HEK293 (cell line): Measurements from ENCODE around the gene BCAN.
A peak's percentile ranks its signal among the peaks of the same experiment; 100 is the strongest.

Source experiments
- CTCF ChIA-PET: fragments of 350-600 bp; formaldehyde crosslinking; extraction: SDS; loops from one replicate; lab custom pipeline; 2021; ENCODE audit warnings: antibody characterized with exemption; lab: Yijun Ruan, JAX
- POLR2A ChIA-PET: fragments of 300-600 bp; formaldehyde crosslinking; extraction: SDS; loops from one replicate; lab custom pipeline; 2020; ENCODE audit warnings: antibody characterized with exemption, inconsistent platforms; lab: Yijun Ruan, JAX
- H3K27ac ChIP-seq: fragments of 200-500 bp; sonication (Bioruptor generic); 2 replicates; pipeline ENCODE4 v1.5.1; 2014; ENCODE audit warnings: low read depth, low read length, control low read depth, inconsistent platforms; ENCODE audit errors: extremely low read depth
- H3K36me3 ChIP-seq, 2 experiments: fragments of 200-500 bp in 1 of 2; sonication (Bioruptor generic) in 1 of 2; 1 replicate in 1 of 2; 2 replicates in 1 of 2; pipeline ENCODE4 v1.5.1; 2014 to 2017; ENCODE audit warnings: inconsistent platforms in 2 of 2, low read length in 2 of 2; ENCODE audit not compliant: control insufficient read depth in 2 of 2, insufficient read depth in 1 of 2
- H3K4me1 ChIP-seq: fragments of 200-500 bp; sonication (Bioruptor generic); 2 replicates; pipeline ENCODE4 v1.5.1; 2014; ENCODE audit warnings: mild to moderate bottlenecking, low read length, inconsistent platforms; ENCODE audit not compliant: control insufficient read depth, insufficient read depth
- H3K4me3 ChIP-seq: 2 replicates; pipeline ENCODE4 v1.5.1; 2011; ENCODE audit warnings: low read depth, mild to moderate bottlenecking, control low read depth, low read length, moderate library complexity
- H3K9me3 ChIP-seq: fragments of 200-500 bp; sonication (Bioruptor generic); 2 replicates; pipeline ENCODE4 v1.5.1; 2014; ENCODE audit warnings: low read depth, low read length, inconsistent platforms; ENCODE audit not compliant: control insufficient read depth, insufficient read depth
- FEZF1 ChIP-seq: fragments of 450-650 bp; formaldehyde crosslinking; IDR thresholded peaks from 2 replicates; pipeline ENCODE4 v1.5.1; 2016; ENCODE audit warnings: missing biosample characterization, missing genetic modification characterization
- GLI2 ChIP-seq: fragments of 450-650 bp; formaldehyde crosslinking; IDR thresholded peaks from 2 replicates; pipeline ENCODE4; 2017; ENCODE audit warnings: missing biosample characterization, missing genetic modification characterization, low read depth, borderline replicate concordance
- PBX3 ChIP-seq: sonication (generic); formaldehyde crosslinking; IDR thresholded peaks from 2 replicates; pipeline ENCODE4 v1.8.1; 2022; ENCODE audit warnings: mild to moderate bottlenecking, moderate library complexity, missing genetic modification reagents
- SCRT2 ChIP-seq: fragments of 450-650 bp; formaldehyde crosslinking; IDR thresholded peaks from 2 replicates; pipeline ENCODE4 v1.5.1; 2016; ENCODE audit warnings: missing biosample characterization, missing genetic modification characterization
- SP2 ChIP-seq: fragments of 450-650 bp; formaldehyde crosslinking; IDR thresholded peaks from 2 replicates; pipeline ENCODE4 v1.5.1; 2016; ENCODE audit warnings: missing biosample characterization, missing genetic modification characterization
- ZBTB17 ChIP-seq: fragments of 450-650 bp; formaldehyde crosslinking; IDR thresholded peaks from 2 replicates; pipeline ENCODE4 v1.5.1; 2016; ENCODE audit warnings: missing biosample characterization, missing genetic modification characterization
- ZBTB26 ChIP-seq: fragments of 450-650 bp; formaldehyde crosslinking; optimal IDR thresholded peaks from 2 replicates; pipeline ENCODE3; 2016; ENCODE audit warnings: missing biosample characterization, mild to moderate bottlenecking, missing genetic modification characterization
- ZFP69B ChIP-seq: fragments of 450-650 bp; formaldehyde crosslinking; IDR thresholded peaks from 2 replicates; pipeline ENCODE4 v1.5.1; 2016; ENCODE audit warnings: missing biosample characterization, missing genetic modification characterization
- ZNF138 ChIP-seq: fragments of 450-650 bp; formaldehyde crosslinking; IDR thresholded peaks from 2 replicates; pipeline ENCODE4 v1.5.1; 2016; ENCODE audit warnings: missing biosample characterization, missing genetic modification characterization, borderline replicate concordance
- ZNF18 ChIP-seq: fragments of 450-650 bp; formaldehyde crosslinking; IDR thresholded peaks from 2 replicates; pipeline ENCODE4 v1.5.1; 2016; ENCODE audit warnings: missing biosample characterization, missing genetic modification characterization
- ZNF311 ChIP-seq: fragments of 450-650 bp; formaldehyde crosslinking; IDR thresholded peaks from 2 replicates; pipeline ENCODE4 v1.5.1; 2017; ENCODE audit warnings: missing biosample characterization, missing genetic modification characterization, borderline replicate concordance
- ZNF366 ChIP-seq: fragments of 450-650 bp; formaldehyde crosslinking; conservative IDR thresholded peaks from 2 replicates; pipeline ENCODE4 v1.5.1; 2016; ENCODE audit warnings: missing biosample characterization, missing genetic modification characterization
- ZNF391 ChIP-seq: fragments of 450-650 bp; formaldehyde crosslinking; IDR thresholded peaks from 2 replicates; pipeline ENCODE4 v1.5.1; 2016; ENCODE audit warnings: low read depth, missing biosample characterization, missing genetic modification characterization, borderline replicate concordance
- ZNF518A ChIP-seq: fragments of 450-650 bp; formaldehyde crosslinking; conservative IDR thresholded peaks from 2 replicates; pipeline ENCODE4 v1.5.1; 2016; ENCODE audit warnings: low read depth, missing biosample characterization, missing genetic modification characterization
- ZNF529 ChIP-seq: fragments of 450-650 bp; formaldehyde crosslinking; IDR thresholded peaks from 2 replicates; pipeline ENCODE4 v1.5.1; 2017; ENCODE audit warnings: missing genetic modification characterization, missing biosample characterization; ENCODE audit not compliant: insufficient replicate concordance
- ZNF558 ChIP-seq: fragments of 450-650 bp; formaldehyde crosslinking; IDR thresholded peaks from 2 replicates; pipeline ENCODE4 v1.5.1; 2016; ENCODE audit warnings: missing biosample characterization, missing genetic modification characterization
- ZNF600 ChIP-seq: fragments of 450-650 bp; formaldehyde crosslinking; IDR thresholded peaks from 2 replicates; pipeline ENCODE4 v1.5.1; 2016; ENCODE audit warnings: missing biosample characterization, missing genetic modification characterization
- ZNF626 ChIP-seq: fragments of 450-650 bp; sonication (Bioruptor Pico); formaldehyde crosslinking; IDR thresholded peaks from 2 replicates; pipeline ENCODE4 v1.5.1; 2018; ENCODE audit warnings: missing biosample characterization, missing genetic modification characterization, inconsistent platforms
- ZNF629 ChIP-seq: fragments of 450-650 bp; formaldehyde crosslinking; IDR thresholded peaks from 2 replicates; pipeline ENCODE4 v1.5.1; 2017; ENCODE audit warnings: missing biosample characterization, missing genetic modification characterization
- ZNF664 ChIP-seq: fragments of 450-650 bp; formaldehyde crosslinking; IDR thresholded peaks from 2 replicates; pipeline ENCODE4 v1.5.1; 2016; ENCODE audit warnings: missing biosample characterization, missing genetic modification characterization
- ZNF76 ChIP-seq: fragments of 450-650 bp; formaldehyde crosslinking; IDR thresholded peaks from 2 replicates; pipeline ENCODE4; 2016; ENCODE audit warnings: low read depth, missing biosample characterization, missing genetic modification characterization, borderline replicate concordance
- ZNF776 ChIP-seq: fragments of 450-650 bp; formaldehyde crosslinking; IDR thresholded peaks from 2 replicates; pipeline ENCODE4 v1.5.0; 2017; ENCODE audit warnings: missing biosample characterization, missing genetic modification characterization, borderline replicate concordance
- ZSCAN23 ChIP-seq: fragments of 450-650 bp; formaldehyde crosslinking; IDR thresholded peaks from 2 replicates; pipeline ENCODE4 v1.5.1; 2016; ENCODE audit warnings: missing biosample characterization, missing genetic modification characterization

The BCAN gene

GRCh38 chr1:156593661-156593989 lies 48.3 kb upstream of the BCAN start:
- Histone ChIP-seq H3K27ac (no peak overlapping the region), H3K36me3 (peaks cover 0 to 63% of the 10 kb centered on the region in 2 experiments; a peak in 1 of 3 replicates)
- POLR2A ChIA-PET, result interaction anchor here (1.0 to 1.6 kb wide), 3 partner anchors 11 to 136 kb away, joined by 3 to 8 read pairs (median 5); partner anchors contain the start of gene MEF2D

GRCh38 chr1:156594190-156594589 lies 47.7 kb upstream of the BCAN start:
- TF ChIP-seq ZNF776 (tag by site-specific recombination) (no peak), ZFP69B (tag by site-specific recombination) (no peak), ZSCAN23 (tag by site-specific recombination) (no peak), ZNF629 (tag by site-specific recombination) (no peak), ZNF138 (tag by site-specific recombination) (no peak), FEZF1 (tag by site-specific recombination) (no peak), ZNF518A (tag by site-specific recombination) (no peak), ZNF391 (tag by site-specific recombination) (no peak), GLI2 (no peak), ZNF626 (tag by site-specific recombination) (no peak), SCRT2 (tag by site-specific recombination) (no peak), ZNF76 (tag by site-specific recombination) (no peak), PBX3 (CRISPR knock-in tag) (no peak), ZNF529 (tag by site-specific recombination) (no peak), ZNF664 (tag by site-specific recombination) (no peak), ZNF366 (tag by site-specific recombination) (no peak), ZNF600 (no peak), SP2 (tag by site-specific recombination) (no peak), ZBTB26 (tag by site-specific recombination) (no peak)
- ChIA-PET POLR2A (interaction anchor here (1.0 to 1.6 kb wide), 3 partner anchors 10 to 137 kb away, joined by 3 to 8 read pairs (median 5); partner anchors contain the start of gene MEF2D), CTCF (interaction anchor here (0.8 to 2.0 kb wide), 7 partner anchors 9 to 131 kb away, joined by 3 to 7 read pairs (median 4); no protein-coding TSS in a partner anchor)
- Histone ChIP-seq H3K4me1 (no peaks in the 10 kb centered on the region), H3K9me3 (no peaks in the 10 kb centered on the region), H3K27ac (peak overlapping the region; percentile 3; the same call in 1 of the 2 replicates), H3K4me3 (no peak overlapping the region), H3K36me3 (peaks cover 0 to 68% of the 10 kb centered on the region in 2 experiments; a peak in 1 of 3 replicates)

More at GRCh38 chr1:156593661-156593989, 48.3 kb upstream of the BCAN start:
- Histone ChIP-seq H3K4me3 (no peak overlapping the region), H3K4me1 (no peaks in the 10 kb centered on the region), H3K9me3 (no peaks in the 10 kb centered on the region)
- CTCF ChIA-PET, result interaction anchor here (0.8 to 2.0 kb wide), 4 partner anchors 9 to 132 kb away, joined by 3 to 7 read pairs (median 4); no protein-coding TSS in a partner anchor
- TF ChIP-seq ZNF558 (tag by site-specific recombination) (no peak), ZNF18 (tag by site-specific recombination) (peak; percentile 51), ZNF311 (tag by site-specific recombination) (no peak), ZBTB17 (tag by site-specific recombination) (no peak)
- TF ChIP-seq, all 188 proteins: peak for 1
